Spinal cord (tissue), 10 donors: ENCODE measurements around the gene NKAPL. TPM values are rescaled to one million over a fixed set of nuclear protein-coding genes. Genes with fewer than 3 reads are reported as not detected.

Experiments used
- DNase-seq, 6 donors: peaks; one replicate each; pipeline versions ENCODE4 v3.0.0 to v3.0.0-alpha.2; 2013 to 2015; ENCODE audit warnings: low spot score in 6 of 6, low read depth in 4 of 6
- H3K27ac ChIP-seq: one replicate; pipeline ENCODE4 v1.5.1; 2013; ENCODE audit warnings: low read depth, low read length, control low read depth
- H3K27me3 ChIP-seq: one replicate; pipeline ENCODE4 v1.6.1; 2013; ENCODE audit warnings: low read length; ENCODE audit not compliant: control insufficient read depth, insufficient read depth
- H3K36me3 ChIP-seq: one replicate; pipeline ENCODE4 v1.6.1; 2013; ENCODE audit warnings: low read length; ENCODE audit not compliant: control insufficient read depth, insufficient read depth
- H3K4me1 ChIP-seq: one replicate; pipeline ENCODE4 v1.6.1; 2013; ENCODE audit warnings: low read length; ENCODE audit not compliant: control insufficient read depth, insufficient read depth
- H3K4me3 ChIP-seq: one replicate; pipeline ENCODE4 v1.5.1; 2013; ENCODE audit warnings: low read depth, low read length, control low read depth
- H3K9me3 ChIP-seq: one replicate; pipeline ENCODE4 v1.6.1; 2013; ENCODE audit warnings: low read length; ENCODE audit not compliant: control insufficient read depth, insufficient read depth
- WGBS: methylation state at CpG from one replicate; pipeline ENCODE4 v1.1.5; 2013; ENCODE audit warnings: missing lambda C conversion rate; ENCODE audit not compliant: insufficient coverage; 5-methylcytosine and 5-hydroxymethylcytosine counted together
- polyA plus RNA-seq, 2 donors: library from polyadenylated mRNA; unstranded; fragments of 120-200 nt; gene quantifications; one replicate each; pipeline ENCODE4 v1.2.1, GENCODE V29; 2013; ENCODE audit not compliant: insufficient read length in 2 of 2
- total RNA-seq, 2 donors: library from RNA; depleted of rRNA in 1 of 2; stranded (reverse); fragments of 120-200 nt in 1 of 2; fragments of >200 nt in 1 of 2; gene quantifications; one replicate each; pipeline versions ENCODE4 v1.2.3 to v1.2.4, GENCODE V29; 2013 to 2014
- donor health status: healthy.

The NKAPL gene
- total and polyA plus RNA-seq, 4 donors: 1.8 to 3.3 (median 2.7) TPM

DNA sequence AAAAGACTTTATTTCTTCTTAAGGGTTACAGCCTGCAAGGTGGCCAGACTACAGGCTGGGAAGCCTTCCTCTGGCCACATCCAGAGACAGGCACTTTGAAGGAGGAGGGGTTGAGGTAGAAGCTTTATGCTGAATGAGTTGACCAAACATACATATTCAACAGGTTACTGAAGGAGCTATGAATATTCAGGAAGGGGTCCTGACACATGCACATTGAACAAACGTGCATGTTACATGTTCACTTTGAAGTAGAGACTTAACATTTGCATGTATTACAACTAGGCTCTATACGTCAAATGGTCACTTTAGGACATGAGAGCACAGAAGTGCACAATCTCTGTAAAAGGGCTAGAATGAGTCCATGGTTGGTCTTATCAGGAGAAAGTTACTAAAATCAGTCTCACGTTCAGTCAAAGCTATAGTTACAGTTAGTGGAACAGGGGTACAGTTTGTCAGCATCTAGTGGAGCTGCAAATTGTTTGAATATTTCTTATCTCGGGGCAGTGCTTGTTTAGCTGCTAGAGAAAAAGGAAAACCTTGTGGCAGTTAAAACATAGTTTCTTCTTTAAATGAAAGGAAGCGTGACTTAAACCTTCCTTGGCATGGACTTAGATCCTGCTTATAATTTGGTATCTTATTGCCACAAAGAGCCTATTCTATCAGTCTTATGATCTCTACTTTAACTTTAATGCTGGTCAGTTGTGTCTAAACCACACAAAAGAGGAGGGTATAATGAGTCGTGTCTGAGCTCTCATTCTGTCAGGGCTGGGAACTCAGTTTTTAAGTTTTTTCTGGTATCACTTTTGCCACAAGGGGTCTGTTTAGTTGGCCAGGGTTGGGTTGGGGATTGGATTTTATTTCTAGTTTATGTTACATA is 38.6 kb upstream of the NKAPL start:
- H3K27me3 ChIP-seq: peaks cover 61% of the 10 kb centered on the region
- no peak for DNase-seq

DNA sequence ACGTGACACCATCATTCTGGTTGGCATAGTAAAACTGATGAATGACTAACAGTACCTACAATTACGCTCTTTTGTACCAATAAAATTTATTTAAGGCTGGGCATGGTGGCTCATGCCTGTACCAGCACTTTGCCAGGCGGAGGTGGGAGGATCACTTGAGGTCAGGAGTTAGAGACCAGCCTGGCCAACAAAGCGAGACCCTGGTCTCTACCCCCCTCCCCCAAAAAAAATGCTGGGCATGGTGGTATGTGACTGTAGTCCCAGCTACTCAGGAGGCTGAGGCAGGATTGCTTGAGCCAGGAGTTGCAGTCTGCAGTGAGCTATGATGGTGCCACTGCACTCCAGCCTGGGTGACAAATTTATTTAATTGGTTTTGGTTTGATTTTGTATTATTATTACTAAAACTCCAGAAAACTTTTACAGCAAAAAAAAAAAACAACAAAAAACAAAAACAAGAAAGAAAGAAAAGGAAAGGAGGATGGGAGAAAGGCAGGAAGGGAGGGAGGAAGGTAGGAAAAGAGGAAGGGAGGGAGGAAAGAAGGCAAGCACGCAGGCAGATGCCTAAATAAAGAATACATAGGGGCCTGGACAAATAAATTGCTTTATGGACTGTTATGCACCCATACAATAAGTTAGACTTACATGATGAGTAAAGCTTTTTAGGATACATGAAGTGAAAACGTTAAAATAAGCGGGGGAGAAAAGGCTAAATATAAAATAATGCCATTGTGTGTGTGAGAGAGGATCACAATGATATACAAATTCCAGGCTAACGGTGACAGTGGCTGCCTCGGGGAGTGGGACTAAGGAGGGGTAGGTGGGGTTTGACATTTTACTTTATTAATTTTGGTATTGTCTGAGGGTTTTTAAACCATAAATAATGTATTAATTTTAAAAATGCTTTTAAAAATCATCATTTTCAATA is 34.7 kb upstream of the NKAPL start:
- Histone ChIP-seq H3K4me3 (peak overlapping the region; percentile 53), H3K9me3 (no peaks in the 10 kb centered on the region), H3K27ac (peak overlapping the region; percentile 57), H3K36me3 (peaks cover 13% of the 10 kb centered on the region), H3K4me1 (peaks cover 5% of the 10 kb centered on the region), H3K27me3 (peaks cover 31% of the 10 kb centered on the region)
- no peak for DNase-seq
- no CpG with 5 or more reads among the region's 9 CpGs for whole genome bisulfite sequencing

More for the DNA sequence above, 38.6 kb upstream of the NKAPL start:
- Histone ChIP-seq H3K4me1 (peaks cover 18% of the 10 kb centered on the region), H3K4me3 (no peak overlapping the region), H3K27ac (no peak overlapping the region), H3K9me3 (no peaks in the 10 kb centered on the region), H3K36me3 (no peaks in the 10 kb centered on the region)
- 67% methylated on average over 1 of the region's 6 CpGs for WGBS

GRCh38 chr6:28225056-28225834 is 33.9 kb upstream of the NKAPL start, which contains the start of gene ZSCAN9:
Gene ZSCAN9 (plus strand): TSS chr6:28225275. CDS start chr6:28227085, 1,810 bp downstream.
- Histone ChIP-seq H3K4me3 (peak within 1 kb of the TSS; percentile 53), H3K9me3 (no peaks in the 10 kb centered on the region), H3K27me3 (peaks cover 23% of the 10 kb centered on the region), H3K27ac (peak within 1 kb of the TSS; percentile 57), H3K4me1 (peaks cover 5% of the 10 kb centered on the region), H3K36me3 (peaks cover 18% of the 10 kb centered on the region)
- WGBS: 0% methylated on average over 33 of the region's 45 CpGs
- DNase-seq: peak; percentile 71 to 97 (median 78)

DNA sequence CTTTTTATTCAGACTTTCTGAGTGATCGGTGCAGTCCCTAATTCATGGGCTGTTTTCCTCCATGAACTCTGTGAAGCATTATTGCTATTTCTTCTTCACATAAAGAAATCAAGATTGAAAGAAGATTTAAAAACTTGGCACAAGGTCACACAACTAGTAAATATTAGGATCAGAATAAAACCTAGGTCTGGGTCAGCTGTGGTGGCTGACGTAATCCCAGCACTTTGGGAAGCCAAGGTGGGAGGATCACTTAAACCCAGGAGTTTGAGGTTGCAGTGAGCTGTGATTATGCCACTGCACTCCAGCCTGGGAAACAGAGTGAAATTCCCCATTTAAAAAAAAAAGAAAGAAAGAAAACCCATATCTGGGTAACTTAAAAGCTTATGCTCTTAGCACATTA is 32.6 kb upstream of the NKAPL start:
- WGBS: no CpG with 5 or more reads among the region's 2 CpGs
- no peak overlapping the region for H3K27ac ChIP-seq
- DNase-seq: no peak
- peaks cover 5% of the 10 kb centered on the region for H3K4me1 ChIP-seq
- no peak overlapping the region for H3K4me3 ChIP-seq
- no peaks in the 10 kb centered on the region for H3K9me3 ChIP-seq
- H3K36me3 ChIP-seq: peaks cover 27% of the 10 kb centered on the region
- peaks cover 13% of the 10 kb centered on the region for H3K27me3 ChIP-seq

- 89% methylated on average over 10 of the region's 11 CpGs for WGBS
- peaks cover 35% of the 10 kb centered on the region for H3K36me3 ChIP-seq
These were observed 26.3 kb upstream of the NKAPL start for GRCh38 chr6:28232785-28233184.

GRCh38 chr6:28235912-28236452 is 23.1 kb upstream of the NKAPL start:
- no peaks in the 10 kb centered on the region for H3K9me3 ChIP-seq
- no peaks in the 10 kb centered on the region for H3K27me3 ChIP-seq
- H3K4me3 ChIP-seq: no peak overlapping the region
- no peak for DNase-seq
- 100% methylated on average over 1 of the region's 3 CpGs for WGBS
- H3K4me1 ChIP-seq: no peaks in the 10 kb centered on the region
- peaks cover 19% of the 10 kb centered on the region for H3K36me3 ChIP-seq
- no peak overlapping the region for H3K27ac ChIP-seq

More at GRCh38 chr6:28232785-28233184, 26.3 kb upstream of the NKAPL start:
- no peaks in the 10 kb centered on the region for H3K27me3 ChIP-seq
- no peaks in the 10 kb centered on the region for H3K4me1 ChIP-seq
- no peaks in the 10 kb centered on the region for H3K9me3 ChIP-seq
- DNase-seq: no peak
- no peak overlapping the region for H3K27ac ChIP-seq
- H3K4me3 ChIP-seq: no peak overlapping the region

DNA sequence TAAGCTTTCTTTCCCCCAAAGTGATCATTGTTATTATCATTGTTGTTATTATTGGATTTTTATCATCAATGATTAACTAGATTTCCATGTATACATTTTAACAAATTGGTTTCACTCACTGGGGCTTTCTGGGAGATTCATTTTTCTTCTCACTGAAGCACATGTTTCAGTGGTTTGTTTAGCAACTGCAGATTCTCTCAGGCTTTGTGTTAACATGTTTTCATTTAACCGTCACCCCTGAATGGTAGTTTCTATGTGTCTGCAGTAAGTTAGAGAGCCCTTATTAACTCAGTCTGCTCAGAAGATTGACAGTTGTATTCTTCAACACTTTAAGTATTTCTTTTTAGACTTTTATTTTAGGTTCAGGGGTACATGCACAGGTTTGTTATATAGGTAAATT is 19.5 kb upstream of the NKAPL start:
- WGBS: no CpG with 5 or more reads among the region's 1 CpG

DNA sequence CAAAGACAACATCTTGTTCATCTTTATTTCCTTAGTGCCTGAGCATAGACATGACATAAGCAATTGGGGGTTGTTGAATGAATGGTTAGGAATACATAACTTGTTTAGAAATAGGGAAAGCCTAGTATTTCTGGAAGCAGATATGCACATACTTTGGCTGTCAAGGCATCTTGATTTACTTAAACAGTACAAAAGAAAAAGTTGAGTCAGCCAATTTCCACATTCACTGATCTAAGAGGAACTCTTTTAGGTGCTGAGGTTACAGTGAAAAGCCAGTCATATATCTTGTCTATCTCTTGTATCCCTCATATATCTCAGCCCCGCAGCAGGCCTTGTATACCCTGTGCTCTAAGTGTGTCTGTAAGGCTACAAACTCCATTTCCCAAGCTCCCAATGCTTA is 18.6 kb upstream of the NKAPL start:
- peaks cover 11% of the 10 kb centered on the region for H3K36me3 ChIP-seq
- H3K27me3 ChIP-seq: no peaks in the 10 kb centered on the region
- WGBS: no CpG with 5 or more reads among the region's 1 CpG
- no peak overlapping the region for H3K4me3 ChIP-seq
- no peaks in the 10 kb centered on the region for H3K9me3 ChIP-seq
- H3K4me1 ChIP-seq: no peaks in the 10 kb centered on the region
- H3K27ac ChIP-seq: no peak overlapping the region
- no peak for DNase-seq

More for the DNA sequence above, 19.5 kb upstream of the NKAPL start:
- Histone ChIP-seq H3K27me3 (no peaks in the 10 kb centered on the region), H3K27ac (no peak overlapping the region), H3K4me3 (no peak overlapping the region), H3K36me3 (peaks cover 6% of the 10 kb centered on the region), H3K9me3 (no peaks in the 10 kb centered on the region), H3K4me1 (no peaks in the 10 kb centered on the region)
- DNase-seq: no peak

- 100% methylated on average over 1 of the region's 3 CpGs for WGBS
- no peak for DNase-seq
- no peaks in the 10 kb centered on the region for H3K27me3 ChIP-seq
- H3K4me3 ChIP-seq: no peak overlapping the region
- peaks cover 28% of the 10 kb centered on the region for H3K36me3 ChIP-seq
- no peak overlapping the region for H3K27ac ChIP-seq
- no peaks in the 10 kb centered on the region for H3K9me3 ChIP-seq
- H3K4me1 ChIP-seq: no peaks in the 10 kb centered on the region
These were observed 15.2 kb upstream of the NKAPL start for GRCh38 chr6:28243946-28244345.
